GM21526 (cell line): ENCODE results near the gene UBAP2L.

ENCODE experiments used
- ATAC-seq: cut with Tn5 transposase; IDR thresholded peaks from one replicate; pipeline ENCODE4 v1.9.1; 2021; ENCODE audit warnings: moderate library complexity; ENCODE audit not compliant: unreplicated experiment, low FRiP score

Gene UBAP2L

GRCh38 chr1:154220071-154220969, at the start of gene UBAP2L:
Gene UBAP2L (plus strand): TSS chr1:154220955. CDS start chr1:154225124, 4,169 bp downstream.
- ATAC-seq: peak; percentile 79

- ATAC-seq: no peak
Measured at GRCh38 chr1:154171223-154171583, 49.6 kb upstream of the UBAP2L start.

DNA sequence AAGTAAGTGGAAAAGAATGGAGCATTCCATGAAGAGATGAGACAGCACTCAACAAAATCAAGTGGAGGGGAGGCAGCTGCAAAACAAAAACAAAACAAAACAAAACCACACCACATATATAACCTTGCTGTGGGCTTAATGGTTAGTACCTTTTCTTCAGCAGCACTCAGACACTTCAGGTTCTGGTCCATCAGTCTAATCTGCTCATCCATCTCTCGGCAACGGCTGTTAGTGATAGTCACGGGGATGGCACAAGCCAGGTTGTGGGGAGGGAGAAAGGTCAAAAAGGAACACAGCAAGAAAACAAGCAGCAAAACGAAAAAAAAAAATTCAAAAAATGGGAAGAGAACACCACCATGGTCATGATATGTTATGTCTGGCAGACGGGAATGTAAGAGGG, 48.9 kb upstream of the UBAP2L start:
- no peak for ATAC-seq

DNA sequence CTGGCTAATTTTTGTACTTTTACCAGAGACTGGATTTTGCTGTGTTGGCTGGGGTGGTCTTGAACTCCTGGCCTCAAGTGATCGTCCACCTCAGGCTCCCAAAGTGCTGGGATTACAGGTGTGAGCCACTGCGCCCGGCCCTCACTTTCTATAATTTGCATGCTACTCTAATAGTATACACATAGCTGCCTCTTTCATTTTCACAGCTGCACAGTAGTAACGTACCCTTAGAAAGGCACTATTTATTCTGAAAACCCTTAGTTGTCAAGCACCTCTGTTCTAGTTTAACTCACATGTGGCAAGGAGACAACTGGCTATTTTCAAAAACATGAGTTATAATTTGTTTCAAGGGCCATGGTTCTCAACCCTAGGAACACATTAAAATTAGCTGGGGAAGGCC, 46.1 kb upstream of the UBAP2L start:
- no peak for ATAC-seq

DNA sequence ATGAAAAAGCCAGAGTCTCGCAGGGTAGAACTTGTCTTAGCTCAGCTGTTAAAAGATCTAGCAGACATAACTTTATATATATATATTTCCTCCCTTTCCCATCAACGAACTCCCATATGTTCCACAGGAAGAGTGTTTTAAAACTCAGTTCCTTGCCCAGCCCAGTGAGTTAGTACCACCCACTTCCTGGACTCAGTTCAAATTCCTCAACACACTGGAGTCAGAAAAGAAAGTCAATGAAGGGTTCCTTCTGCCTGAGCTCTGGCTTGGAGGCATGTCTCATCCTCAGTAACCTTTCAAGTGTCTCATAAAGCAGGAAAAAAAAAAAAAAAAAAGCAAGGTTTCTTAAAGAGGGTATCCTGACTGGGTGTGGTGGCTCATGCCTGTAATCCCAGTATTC, 44.4 kb upstream of the UBAP2L start:
- no peak for ATAC-seq

GRCh38 chr1:154178013-154178412, 42.7 kb upstream of the UBAP2L start:
- ATAC-seq: no peak

GRCh38 chr1:154178911-154179811, 41.6 kb upstream of the UBAP2L start:
- no peak for ATAC-seq

GRCh38 chr1:154179946-154180687, 40.6 kb upstream of the UBAP2L start:
- no peak for ATAC-seq

GRCh38 chr1:154181944-154182343, 38.8 kb upstream of the UBAP2L start:
- ATAC-seq: no peak

DNA sequence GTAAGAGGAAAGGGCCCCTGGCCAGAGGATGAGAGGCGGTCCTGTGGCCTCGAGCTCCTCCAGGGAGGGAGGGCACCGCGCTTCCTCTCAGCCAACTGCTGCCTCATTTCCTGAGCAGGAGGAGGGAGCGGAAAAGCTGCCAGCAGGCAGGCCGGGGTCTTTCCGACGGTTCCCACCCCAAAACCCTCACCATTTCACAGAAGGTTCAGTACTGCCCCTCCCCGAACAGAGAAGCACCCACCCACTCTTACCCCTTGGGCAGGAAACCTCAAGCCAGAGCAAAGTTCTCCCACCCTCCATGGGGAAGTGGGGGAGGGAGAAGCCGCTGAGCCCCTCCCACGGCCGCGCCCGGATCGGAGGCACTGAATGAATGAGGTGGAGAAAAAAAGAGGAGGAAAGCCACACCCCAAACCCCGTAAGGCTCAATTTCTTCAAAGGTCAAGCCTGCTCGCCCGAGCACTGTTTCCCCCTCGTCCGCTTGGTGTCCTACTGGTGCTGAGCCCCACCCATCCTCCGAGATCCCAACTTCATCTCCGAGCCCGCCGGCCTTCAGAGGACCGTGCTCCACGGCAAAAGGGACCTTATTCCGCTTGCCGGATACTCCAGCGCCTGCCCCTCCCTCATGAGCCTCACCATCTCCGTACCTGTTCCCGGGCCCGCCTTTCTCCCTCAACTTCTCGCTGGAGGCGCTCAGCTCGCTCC, 38.3 kb upstream of the UBAP2L start:
- peak; percentile 38 for ATAC-seq

GRCh38 chr1:154183046-154183915, 37.5 kb upstream of the UBAP2L start:
- ATAC-seq: peak; percentile 60

GRCh38 chr1:154186177-154186576, 34.6 kb upstream of the UBAP2L start:
- ATAC-seq: no peak

GRCh38 chr1:154186852-154187501, 33.8 kb upstream of the UBAP2L start:
- ATAC-seq: no peak

DNA sequence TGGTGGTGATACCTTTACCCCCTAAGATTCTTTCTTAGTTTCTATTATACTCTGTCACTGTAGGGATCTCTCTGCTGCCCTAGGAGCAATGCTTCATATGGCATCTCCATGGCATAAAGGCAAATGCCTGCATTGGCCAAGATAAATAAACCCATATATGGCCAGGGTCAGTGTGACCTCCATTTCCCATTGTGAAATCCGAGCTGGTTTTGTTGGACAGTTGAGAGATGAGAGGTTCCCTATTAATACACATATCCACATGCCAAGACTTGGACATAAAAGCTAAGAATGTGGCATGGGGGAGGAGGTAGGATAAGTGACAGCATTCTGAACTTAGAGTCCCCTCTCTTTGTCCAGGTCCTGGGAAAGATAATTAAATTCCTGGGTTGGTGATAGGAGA, 30.2 kb upstream of the UBAP2L start:
- ATAC-seq: no peak

DNA sequence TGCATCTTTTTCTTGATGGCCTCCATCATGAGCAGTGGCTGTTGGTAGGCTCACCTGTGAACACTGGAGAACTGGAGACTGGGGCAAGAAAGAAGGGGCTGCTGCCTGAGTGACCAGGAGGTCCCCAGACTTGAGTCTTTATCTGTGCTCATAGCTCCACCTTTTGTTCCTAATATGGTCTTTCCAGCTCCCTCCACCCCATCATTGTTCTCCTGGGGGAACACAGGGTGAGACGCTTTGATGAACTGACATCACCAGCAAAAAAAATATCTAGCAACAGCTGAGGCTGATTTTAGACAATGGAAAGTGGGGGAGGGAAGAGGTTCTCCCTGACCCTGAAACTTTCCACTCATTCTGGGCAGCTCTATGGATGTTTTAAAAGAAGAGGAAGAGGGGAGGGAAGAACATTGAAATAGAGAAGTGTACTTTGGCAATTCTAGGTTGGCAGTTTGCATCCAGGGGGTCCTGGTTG, 28.7 kb upstream of the UBAP2L start, which contains the start of gene TPM3:
Gene TPM3, minus strand, starts transcription at position 111 of the 472 bp plus-strand sequence. Its CDS starts 82 bp downstream, at position 29.
- ATAC-seq: no peak

- no peak for ATAC-seq
Measured at GRCh38 chr1:154192476-154192875, 28.3 kb upstream of the UBAP2L start.

- no peak for ATAC-seq
Measured at GRCh38 chr1:154193821-154194220, 26.9 kb upstream of the UBAP2L start.

- no peak for ATAC-seq
Measured at GRCh38 chr1:154198756-154199562, 21.8 kb upstream of the UBAP2L start.
